Adrenal gland (tissue), 12 donors: Measurements from ENCODE around the gene RAP1GAP. TPM values are rescaled to one million over a fixed set of nuclear protein-coding genes. Genes with fewer than 3 reads are reported as not detected.

Source experiments
- DNase-seq, 7 donors: peaks; one replicate each; pipeline ENCODE4 v3.0.0-alpha.2; 2019 to 2020
- H3K27ac ChIP-seq, 5 donors: fragments of 200-600 bp; sonication (generic) in 4 of 5; 1 replicate in 3 of 5; 2 replicates in 2 of 5; pipeline versions ENCODE4 v1.5.1 to v1.8.0; 2016 to 2020; ENCODE audit warnings: mild to moderate bottlenecking in 1 of 5
- H3K27me3 ChIP-seq: fragments of 200-600 bp; 2 replicates; pipeline ENCODE4 v1.8.0; 2021
- H3K36me3 ChIP-seq, 2 donors: fragments of 200-600 bp; replicated peaks in 1 of 2; 1 replicate in 1 of 2; 2 replicates in 1 of 2; pipeline versions ENCODE4 v1.5.1 to v1.8.0; 2018 to 2022
- H3K4me1 ChIP-seq, 2 donors: fragments of 200-600 bp; replicated peaks in 1 of 2; 1 replicate in 1 of 2; 2 replicates in 1 of 2; pipeline versions ENCODE4 v1.5.1 to v1.8.0; 2018 to 2021
- H3K4me3 ChIP-seq, 4 donors: fragments of 200-600 bp; sonication (generic) in 3 of 4; one replicate each; pipeline ENCODE4 v1.5.1; 2016 to 2018
- H3K9me3 ChIP-seq, 3 donors: fragments of 200-600 bp; sonication (generic) in 1 of 3; replicated peaks in 1 of 3; 1 replicate in 2 of 3; 2 replicates in 1 of 3; pipeline versions ENCODE4 v1.5.1 to v1.8.0; 2016 to 2021
- POLR2A ChIP-seq, 2 donors: fragments of 450-650 bp; IDR thresholded peaks; one replicate each; pipeline ENCODE4 v1.6.1; 2017; ENCODE audit warnings: antibody characterized with exemption in 2 of 2, mild to moderate bottlenecking in 2 of 2, moderate library complexity in 1 of 2
- WGBS, 4 donors: extraction: QIAGEN DNeasy Blood & Tissue Kit in 2 of 4; methylation state at CpG; one replicate each; pipeline versions ENCODE4 v1.1.5 to v1.1.7; 2013 to 2017; 5-methylcytosine and 5-hydroxymethylcytosine counted together
- intact Hi-C, 2 donors: fragments of 100-400 bp; cut with DNase I; formaldehyde crosslinking; loops; one replicate each; pipeline versions ENCODE4 v1.14.1 to v1.15.0; 2022 to 2023
- polyA plus RNA-seq, 3 donors: library from polyadenylated mRNA; stranded (reverse); fragments of 200-250 nt in 2 of 3; fragments of 350-450 nt in 1 of 3; fragmentation: Illumina TruSeq in 1 of 3; extraction: RNeasy Lipid Tissue Mini Kit (QIAGEN cat#74804) in 1 of 3; gene quantifications; one replicate each; pipeline ENCODE4 v1.2.3, GENCODE V29; 2013 to 2014
- total RNA-seq, 9 donors: library from RNA; depleted of rRNA in 4 of 9; stranded (reverse); fragments of >200 nt in 4 of 9; fragments of 120-200 nt in 1 of 9; fragmentation: NEBNext Ultra II Directional in 1 of 9; extraction: Animal tissue kit (Norgen Biotek cat#: 25700) in 1 of 9; gene quantifications; one replicate each; pipeline versions ENCODE4 v1.1.0 to v1.2.4, GENCODE V29; 2013 to 2023
- TF ChIP-seq, protein P1 (sequence below), 6 experiments: fragments of 450-650 bp in 4 of 6; fragments of 200-600 bp in 2 of 6; sonication (generic) in 1 of 6; IDR thresholded peaks; 1 replicate in 5 of 6; 2 replicates in 1 of 6; pipeline versions ENCODE4 v1.5.1 to v1.8.0; 2016 to 2021; ENCODE audit warnings: antibody characterized with exemption in 6 of 6, mild to moderate bottlenecking in 2 of 6, moderate library complexity in 1 of 6
- donor health status: healthy with polysubstance abuse.
- donor health status: Bipolar disorder and iron deficiency.
- donor health status: DM: yes; HTN: yes; CAD: no.
- donor health status: DM: no; HTN: no; CAD: no.
- donor health status: DM: no; HTN: no; CAD: no.
- donor health status: DM: yes; HTN: yes; CAD: no.

Gene RAP1GAP
- total and polyA plus RNA-seq, 12 donors = 52.4 to 409 (median 90.0) TPM

DNA sequence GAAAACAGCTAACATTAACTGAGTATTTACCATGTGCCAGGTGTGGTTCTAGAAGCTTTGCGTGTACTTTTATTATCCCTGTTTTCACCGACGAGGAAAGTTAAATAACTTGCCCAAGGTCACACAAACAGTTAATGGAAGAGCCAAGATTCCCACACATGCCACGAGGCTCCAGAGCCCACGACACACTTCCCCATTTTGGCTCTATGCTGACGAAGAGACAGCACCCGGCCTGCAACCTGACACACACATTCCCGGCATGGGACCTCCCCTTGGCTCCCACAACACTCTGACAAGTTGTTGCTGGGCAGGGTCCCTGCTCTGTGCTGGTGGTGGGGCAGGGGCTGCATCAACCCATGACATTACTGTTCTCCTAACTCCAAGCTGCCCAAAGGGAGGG lies 52.8 kb downstream of the RAP1GAP start:
- H3K4me3 ChIP-seq = no peak overlapping the region
- no peak for TF ChIP-seq POLR2A (IDR thresholded peaks at IDR 0.05)
- TF ChIP-seq, protein P1, sequence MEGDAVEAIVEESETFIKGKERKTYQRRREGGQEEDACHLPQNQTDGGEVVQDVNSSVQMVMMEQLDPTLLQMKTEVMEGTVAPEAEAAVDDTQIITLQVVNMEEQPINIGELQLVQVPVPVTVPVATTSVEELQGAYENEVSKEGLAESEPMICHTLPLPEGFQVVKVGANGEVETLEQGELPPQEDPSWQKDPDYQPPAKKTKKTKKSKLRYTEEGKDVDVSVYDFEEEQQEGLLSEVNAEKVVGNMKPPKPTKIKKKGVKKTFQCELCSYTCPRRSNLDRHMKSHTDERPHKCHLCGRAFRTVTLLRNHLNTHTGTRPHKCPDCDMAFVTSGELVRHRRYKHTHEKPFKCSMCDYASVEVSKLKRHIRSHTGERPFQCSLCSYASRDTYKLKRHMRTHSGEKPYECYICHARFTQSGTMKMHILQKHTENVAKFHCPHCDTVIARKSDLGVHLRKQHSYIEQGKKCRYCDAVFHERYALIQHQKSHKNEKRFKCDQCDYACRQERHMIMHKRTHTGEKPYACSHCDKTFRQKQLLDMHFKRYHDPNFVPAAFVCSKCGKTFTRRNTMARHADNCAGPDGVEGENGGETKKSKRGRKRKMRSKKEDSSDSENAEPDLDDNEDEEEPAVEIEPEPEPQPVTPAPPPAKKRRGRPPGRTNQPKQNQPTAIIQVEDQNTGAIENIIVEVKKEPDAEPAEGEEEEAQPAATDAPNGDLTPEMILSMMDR (IDR thresholded peaks at IDR 0.05) = no peak
- intact Hi-C loops = no loop called here
- H3K9me3 ChIP-seq = no peaks in the 10 kb centered on the region
- H3K27ac ChIP-seq = peak overlapping the region; percentile 36 to 91 (median 72)
- peaks cover 13 to 26% of the 10 kb centered on the region in 2 donors for H3K4me1 ChIP-seq
- WGBS, 4 donors = 35 to 48% (median 42%) methylated on average over 8 of the region's 8 CpGs
- peaks cover 0 to 8% of the 10 kb centered on the region in 2 donors for H3K36me3 ChIP-seq
- no peaks in the 10 kb centered on the region for H3K27me3 ChIP-seq
- peak in 6 of 7 donors; percentile 39 to 83 (median 66) for DNase-seq

DNA sequence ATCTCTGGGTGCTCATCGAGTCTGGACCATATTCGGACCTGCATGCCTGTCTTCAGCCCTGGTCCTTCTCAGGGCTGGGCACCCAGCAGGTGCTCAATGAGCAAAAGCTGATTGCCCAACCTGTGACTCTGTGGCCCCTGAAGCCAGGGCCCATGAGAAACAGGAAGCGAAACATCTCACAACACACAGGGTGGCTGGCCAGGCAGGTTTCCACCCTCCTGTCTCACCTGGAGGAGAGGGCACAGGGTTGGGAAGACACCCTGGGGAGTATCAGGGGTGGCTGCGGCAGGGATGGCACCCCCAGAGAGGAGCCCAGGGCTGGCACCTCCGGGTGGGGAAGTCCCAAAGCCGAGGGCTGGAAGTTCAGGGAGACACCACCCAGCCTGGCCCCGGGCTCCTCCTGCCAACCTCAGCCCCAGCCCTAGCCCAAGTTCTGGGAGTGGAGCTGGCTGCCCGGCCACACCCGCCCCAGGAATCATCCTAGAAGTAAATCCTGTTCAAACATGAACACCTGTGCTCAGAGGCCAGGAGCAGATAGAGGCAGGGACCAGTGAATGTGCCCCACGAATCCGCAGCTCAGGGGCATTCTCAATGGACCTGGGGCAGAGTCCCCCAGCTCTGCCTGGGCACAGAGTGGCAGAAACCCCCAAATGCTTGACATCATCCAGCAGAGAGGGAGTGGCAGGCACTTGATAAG lies 54.6 kb downstream of the RAP1GAP start:
- no peak for DNase-seq
- peaks cover 6 to 8% of the 10 kb centered on the region in 2 donors for H3K4me1 ChIP-seq
- no peak overlapping the region for H3K4me3 ChIP-seq
- H3K9me3 ChIP-seq = no peaks in the 10 kb centered on the region
- TF ChIP-seq POLR2A (IDR thresholded peaks at IDR 0.05) = no peak
- TF ChIP-seq, protein P1 (IDR thresholded peaks at IDR 0.05) = no peak
- peaks cover 0 to 15% of the 10 kb centered on the region in 2 donors for H3K36me3 ChIP-seq
- 88 to 93% (median 92%) methylated on average over 4 to 11 of the region's 11 CpGs for WGBS, 4 donors
- H3K27ac ChIP-seq = no peak overlapping the region
- H3K27me3 ChIP-seq = no peaks in the 10 kb centered on the region
- intact Hi-C loops = no loop called here

DNA sequence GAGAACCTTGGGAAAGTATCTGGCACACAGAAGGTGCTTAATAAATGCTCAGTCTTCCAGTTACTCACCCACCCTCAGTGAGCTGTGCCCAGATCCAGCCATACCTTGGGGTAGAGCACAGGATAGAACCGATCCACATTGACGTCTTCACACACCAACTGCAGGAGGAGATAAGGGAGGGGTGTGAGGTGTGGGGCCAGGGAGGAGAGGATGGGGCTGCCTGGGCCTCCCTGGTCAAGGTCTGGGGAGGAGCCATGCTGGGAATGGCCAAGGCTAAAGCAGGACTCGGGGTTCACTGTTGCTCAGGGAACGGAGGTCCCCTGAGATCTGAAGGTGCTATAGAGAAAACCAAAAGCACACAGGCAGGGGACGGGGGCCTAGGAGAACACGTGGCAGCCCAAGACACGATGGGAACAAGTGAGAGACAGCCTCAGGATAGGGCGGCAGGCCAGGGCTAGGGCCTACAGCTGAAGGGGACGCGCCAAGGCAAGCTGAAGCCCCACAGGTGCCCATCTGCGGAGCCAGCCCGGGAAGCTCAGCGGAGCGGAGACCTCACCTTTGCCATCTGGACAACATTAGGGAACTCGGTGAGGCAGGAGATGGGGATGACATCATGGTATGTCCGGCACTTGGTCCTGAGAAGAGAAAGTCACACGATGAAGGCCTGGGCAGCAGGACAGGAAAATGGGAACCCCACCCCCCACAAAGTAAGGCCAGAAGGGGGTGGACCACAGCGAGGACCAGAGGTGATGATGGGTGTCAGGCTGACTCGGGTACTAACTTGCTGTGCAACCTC lies 55.9 kb downstream of the RAP1GAP start:
- Histone ChIP-seq H3K36me3 (peaks cover 0 to 15% of the 10 kb centered on the region in 2 donors), H3K4me3 (no peak overlapping the region), H3K27ac (no peak overlapping the region), H3K27me3 (no peaks in the 10 kb centered on the region), H3K4me1 (peaks cover 6 to 9% of the 10 kb centered on the region in 2 donors), H3K9me3 (no peaks in the 10 kb centered on the region)
- 77 to 81% (median 78%) methylated on average over 18 to 19 of the region's 19 CpGs for WGBS, 4 donors
- DNase-seq = peak in 1 of 7 donors; percentile 34
- no peak for TF ChIP-seq POLR2A (IDR thresholded peaks at IDR 0.05)
- TF ChIP-seq, protein P1 (IDR thresholded peaks at IDR 0.05) = no peak
- intact Hi-C loops = no loop called here

DNA sequence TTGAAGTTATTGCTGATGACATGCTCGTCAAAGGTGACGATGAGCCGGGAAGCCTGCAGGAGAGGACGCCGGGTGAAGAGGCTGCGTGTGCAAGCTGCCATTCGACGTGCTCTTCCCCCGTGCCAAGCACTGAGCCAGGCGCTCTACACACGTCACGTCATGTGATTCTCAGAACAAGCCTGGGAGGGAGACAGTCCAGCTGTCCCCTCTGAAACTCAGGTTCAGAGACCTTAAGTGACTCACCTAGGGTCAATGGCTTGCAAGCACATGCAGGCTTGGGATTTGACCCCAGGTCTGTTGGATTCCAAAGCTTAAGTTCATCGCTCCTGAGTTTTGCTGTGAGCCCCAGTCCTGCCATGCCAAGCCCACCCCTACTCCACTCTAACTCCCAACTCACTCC lies 57.1 kb downstream of the RAP1GAP start:
- no peaks in the 10 kb centered on the region for H3K27me3 ChIP-seq
- no peak overlapping the region for H3K27ac ChIP-seq
- peaks cover 6 to 11% of the 10 kb centered on the region in 2 donors for H3K4me1 ChIP-seq
- DNase-seq = no peak
- H3K4me3 ChIP-seq = no peak overlapping the region
- WGBS, 4 donors = 91 to 96% (median 95%) methylated on average over 10 to 13 of the region's 13 CpGs
- TF ChIP-seq, protein P1 (IDR thresholded peaks at IDR 0.05) = no peak
- intact Hi-C loops = no loop called here
- no peaks in the 10 kb centered on the region for H3K9me3 ChIP-seq
- peaks cover 0 to 15% of the 10 kb centered on the region in 2 donors for H3K36me3 ChIP-seq
